ENCODE results near the gene FGD4. TPM values are rescaled to one million over a fixed set of nuclear protein-coding genes. Genes with fewer than 3 reads are reported as not detected.

The FGD4 gene
- total RNA-seq, 1 experiment from 2014 or later: 39.7 TPM

DNA sequence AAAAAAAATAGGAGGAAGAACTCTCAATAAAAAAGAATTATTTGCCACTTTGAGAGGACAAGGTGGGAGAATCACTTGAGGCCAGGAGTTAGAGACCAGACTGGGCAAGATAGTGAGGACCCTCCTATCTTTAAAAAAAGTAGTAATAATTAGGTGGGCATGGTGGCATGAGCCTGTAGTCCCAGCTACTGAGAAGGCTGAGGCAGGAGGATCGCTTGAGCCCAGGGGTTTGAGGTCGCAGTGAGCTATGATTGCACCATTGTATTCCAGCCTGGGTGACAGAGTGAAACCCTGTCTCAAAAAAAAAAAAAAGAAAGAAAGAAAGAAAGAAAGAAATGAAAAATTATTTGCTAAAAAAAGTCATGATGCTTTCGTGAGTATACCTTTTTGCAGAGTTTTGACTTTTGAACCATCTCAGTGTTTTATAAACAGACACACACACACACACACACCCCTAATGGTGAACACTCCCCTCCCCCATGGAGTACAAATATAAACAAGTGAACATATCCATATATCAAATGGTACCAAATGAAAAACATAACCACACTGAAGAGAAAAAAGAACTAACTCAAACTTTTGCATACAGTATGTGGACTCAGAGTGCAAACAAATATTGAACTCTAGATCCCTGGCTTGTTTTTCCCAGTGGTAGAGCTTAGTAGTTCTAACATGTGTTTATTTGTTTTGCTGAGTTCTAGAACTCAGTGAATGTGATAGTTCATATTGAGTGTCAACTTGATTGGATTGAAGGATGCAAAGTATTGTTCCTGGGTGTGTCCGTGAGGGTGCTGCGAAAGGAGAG, 252.0 kb downstream of the FGD4 start (continued):
- TF ChIP-seq HMGA2 (CRISPR knock-in tag; IDR thresholded peaks at IDR 0.05) (no peak), JUN (CRISPR knock-in tag; IDR thresholded peaks at IDR 0.05) (no peak), ATF1 (CRISPR knock-in tag; IDR thresholded peaks at IDR 0.05) (no peak), FOXJ3 (CRISPR knock-in tag; IDR thresholded peaks at IDR 0.05; ENCODE audit: borderline replicate concordance) (no peak), NR1H2 (CRISPR knock-in tag; IDR thresholded peaks at IDR 0.05) (no peak), GABPB1 (CRISPR knock-in tag; IDR thresholded peaks at IDR 0.05) (no peak), RORB (CRISPR knock-in tag; IDR thresholded peaks at IDR 0.05) (no peak), ETV6 (CRISPR knock-in tag; IDR thresholded peaks at IDR 0.05) (no peak), ZNF121 (CRISPR knock-in tag; IDR thresholded peaks at IDR 0.05) (no peak), ELF4 (CRISPR knock-in tag; IDR thresholded peaks at IDR 0.05; ENCODE audit: low read depth) (no peak), AR (CRISPR knock-in tag; IDR thresholded peaks at IDR 0.05) (no peak), ZNF416 (CRISPR knock-in tag; IDR thresholded peaks at IDR 0.05) (no peak), USF1 (CRISPR knock-in tag; IDR thresholded peaks at IDR 0.05) (no peak)
- TF ChIP-seq, protein P1, sequence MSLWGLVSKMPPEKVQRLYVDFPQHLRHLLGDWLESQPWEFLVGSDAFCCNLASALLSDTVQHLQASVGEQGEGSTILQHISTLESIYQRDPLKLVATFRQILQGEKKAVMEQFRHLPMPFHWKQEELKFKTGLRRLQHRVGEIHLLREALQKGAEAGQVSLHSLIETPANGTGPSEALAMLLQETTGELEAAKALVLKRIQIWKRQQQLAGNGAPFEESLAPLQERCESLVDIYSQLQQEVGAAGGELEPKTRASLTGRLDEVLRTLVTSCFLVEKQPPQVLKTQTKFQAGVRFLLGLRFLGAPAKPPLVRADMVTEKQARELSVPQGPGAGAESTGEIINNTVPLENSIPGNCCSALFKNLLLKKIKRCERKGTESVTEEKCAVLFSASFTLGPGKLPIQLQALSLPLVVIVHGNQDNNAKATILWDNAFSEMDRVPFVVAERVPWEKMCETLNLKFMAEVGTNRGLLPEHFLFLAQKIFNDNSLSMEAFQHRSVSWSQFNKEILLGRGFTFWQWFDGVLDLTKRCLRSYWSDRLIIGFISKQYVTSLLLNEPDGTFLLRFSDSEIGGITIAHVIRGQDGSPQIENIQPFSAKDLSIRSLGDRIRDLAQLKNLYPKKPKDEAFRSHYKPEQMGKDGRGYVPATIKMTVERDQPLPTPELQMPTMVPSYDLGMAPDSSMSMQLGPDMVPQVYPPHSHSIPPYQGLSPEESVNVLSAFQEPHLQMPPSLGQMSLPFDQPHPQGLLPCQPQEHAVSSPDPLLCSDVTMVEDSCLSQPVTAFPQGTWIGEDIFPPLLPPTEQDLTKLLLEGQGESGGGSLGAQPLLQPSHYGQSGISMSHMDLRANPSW (CRISPR knock-in tag; conservative IDR thresholded peaks at IDR 0.05; ENCODE audit: low read depth): no peak
- TF ChIP-seq, protein P2, sequence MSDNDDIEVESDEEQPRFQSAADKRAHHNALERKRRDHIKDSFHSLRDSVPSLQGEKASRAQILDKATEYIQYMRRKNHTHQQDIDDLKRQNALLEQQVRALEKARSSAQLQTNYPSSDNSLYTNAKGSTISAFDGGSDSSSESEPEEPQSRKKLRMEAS (CRISPR knock-in tag; IDR thresholded peaks at IDR 0.05): no peak

GRCh38 chr12:32651956-32652210, 252.5 kb downstream of the FGD4 start:
- Mint-ChIP-seq H3K4me1 (no peaks in the 10 kb centered on the region), H3K9me3 (peaks cover 8% of the 10 kb centered on the region)
- ATAC-seq: no peak
- TF ChIP-seq ZNF121 (CRISPR knock-in tag; IDR thresholded peaks at IDR 0.05) (no peak), ATF6 (CRISPR knock-in tag; IDR thresholded peaks at IDR 0.05) (no peak), CBFB (CRISPR knock-in tag; IDR thresholded peaks at IDR 0.05; ENCODE audit: low read depth) (no peak), E2F1 (CRISPR knock-in tag; IDR thresholded peaks at IDR 0.05) (no peak), ERG (CRISPR knock-in tag; IDR thresholded peaks at IDR 0.05) (no peak), USF1 (CRISPR knock-in tag; IDR thresholded peaks at IDR 0.05) (no peak)
- TF ChIP-seq, protein P2 (CRISPR knock-in tag; IDR thresholded peaks at IDR 0.05): no peak
- TF ChIP-seq, protein P3, sequence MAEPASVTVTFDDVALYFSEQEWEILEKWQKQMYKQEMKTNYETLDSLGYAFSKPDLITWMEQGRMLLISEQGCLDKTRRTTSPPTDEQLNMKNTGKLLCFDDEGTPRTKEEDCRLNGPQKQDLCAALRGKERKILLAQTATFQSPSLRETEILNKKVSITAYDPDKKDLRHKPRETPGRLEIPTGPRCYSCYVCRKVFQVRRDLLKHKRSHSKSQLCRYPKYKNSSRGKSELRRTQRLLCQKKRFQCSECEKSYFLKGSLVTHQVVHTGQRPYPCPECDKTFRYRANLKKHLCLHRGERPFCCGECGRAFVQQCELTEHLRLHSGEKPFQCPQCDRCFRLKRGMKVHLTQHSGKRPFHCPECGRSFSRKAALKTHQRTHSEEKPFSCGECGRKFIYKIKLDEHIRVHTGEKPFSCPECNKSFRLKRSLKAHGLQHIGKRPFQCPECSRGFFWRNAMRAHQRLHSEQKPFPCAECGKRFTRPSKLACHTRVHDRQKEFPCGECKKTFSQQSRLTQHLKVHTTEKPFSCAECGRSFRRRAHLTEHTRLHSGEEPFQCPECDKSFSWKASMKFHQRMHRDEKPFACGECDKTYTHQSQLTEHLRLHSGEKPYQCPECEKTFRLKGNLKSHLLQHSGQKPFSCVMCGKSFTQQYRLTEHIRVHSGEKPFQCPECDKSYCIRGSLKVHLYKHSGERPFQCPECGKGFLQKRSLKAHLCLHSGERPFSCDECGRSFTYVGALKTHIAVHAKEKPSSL (CRISPR knock-in tag; conservative IDR thresholded peaks at IDR 0.05): no peak

More at GRCh38 chr12:32651956-32652210, 252.5 kb downstream of the FGD4 start:
- DNase-seq (ENCODE audit: low spot score): no peak
- Mint-ChIP-seq H3K4me3 (no peak overlapping the region), H3K36me3 (no peaks in the 10 kb centered on the region; the same call in 1 of the 2 replicates), H3K27me3 (ENCODE audit: low read depth) (no peaks in the 10 kb centered on the region), H3K27ac (no peak overlapping the region)
- ChIA-PET POLR2A (interaction anchor here (0.6 kb wide), 1 partner anchor 16 kb away, joined by 3 read pairs; no protein-coding TSS in a partner anchor), CTCF (interaction anchor here (1.4 kb wide), 1 partner anchor 20 kb away, joined by 3 read pairs; no protein-coding TSS in a partner anchor)

Measured in WTC11 (cell line).